HepG2 (cell line): ENCODE measurements around the gene MRPS31. TPM values are rescaled to one million over a fixed set of nuclear protein-coding genes. Genes with fewer than 3 reads are reported as not detected.
A peak's percentile ranks its signal among the peaks of the same experiment; 100 is the strongest.

Experiments used
- ADNP ChIP-seq: sonication (generic); formaldehyde crosslinking; IDR thresholded peaks from 2 replicates; pipeline ENCODE4 v1.4.0; 2020; ENCODE audit warnings: missing genetic modification reagents
- CBX2 ChIP-seq, 2 experiments: fragments of 200-600 bp in 1 of 2; sonication (generic); formaldehyde crosslinking in 1 of 2; IDR thresholded peaks; 2 replicates each; pipeline versions ENCODE4 v1.7.0 to v1.8.1; 2018 to 2022; ENCODE audit warnings: low read depth in 2 of 2, low read length in 1 of 2, mild to moderate bottlenecking in 1 of 2, missing genetic modification reagents in 1 of 2
- DMAP1 ChIP-seq: IDR thresholded peaks from 2 replicates; pipeline ENCODE4 v1.6.1; 2016
- ETV5 ChIP-seq: IDR thresholded peaks from 2 replicates; pipeline ENCODE4 v1.6.1; 2018; ENCODE audit warnings: missing biosample characterization, missing genetic modification reagents, inconsistent platforms, borderline replicate concordance
- FOXO1 ChIP-seq: sonication (generic); formaldehyde crosslinking; IDR thresholded peaks from 2 replicates; pipeline ENCODE4 v1.4.0; 2020; ENCODE audit warnings: missing genetic modification reagents
- GTF3A ChIP-seq: sonication (generic); formaldehyde crosslinking; conservative IDR thresholded peaks from 2 replicates; pipeline ENCODE4 v1.4.0; 2020; ENCODE audit warnings: mild to moderate bottlenecking, missing genetic modification reagents
- MEIS2 ChIP-seq: sonication (generic); formaldehyde crosslinking; IDR thresholded peaks from 2 replicates; pipeline ENCODE4 v1.9.0; 2021; ENCODE audit warnings: mild to moderate bottlenecking, missing genetic modification reagents
- NFKB2 ChIP-seq: sonication (generic); formaldehyde crosslinking; IDR thresholded peaks from 2 replicates; pipeline ENCODE4 v1.4.0; 2020; ENCODE audit warnings: missing genetic modification reagents, borderline replicate concordance
- NR2F2 ChIP-seq: IDR thresholded peaks from 2 replicates; pipeline ENCODE4 v1.6.1; 2012; ENCODE audit warnings: low read depth, inconsistent platforms, borderline replicate concordance
- PHF5A ChIP-seq: IDR thresholded peaks from one replicate; pipeline ENCODE4 v1.6.1; 2018; ENCODE audit warnings: low read depth, missing genetic modification reagents; ENCODE audit not compliant: unreplicated experiment
- POGK ChIP-seq: sonication (generic); formaldehyde crosslinking; conservative IDR thresholded peaks from 2 replicates; pipeline ENCODE4 v1.8.0; 2022; ENCODE audit warnings: mild to moderate bottlenecking, moderate library complexity, missing genetic modification reagents
- RFXAP ChIP-seq: sonication (generic); formaldehyde crosslinking; IDR thresholded peaks from 2 replicates; pipeline ENCODE4 v1.4.0; 2020; ENCODE audit warnings: missing genetic modification reagents, borderline replicate concordance
- TMF1 ChIP-seq: sonication (generic); formaldehyde crosslinking; IDR thresholded peaks from 2 replicates; pipeline ENCODE4 v1.8.1; 2022; ENCODE audit warnings: low read depth, missing genetic modification reagents
- ZNF34 ChIP-seq: sonication (generic); formaldehyde crosslinking; IDR thresholded peaks from 2 replicates; pipeline ENCODE4 v1.4.0; 2020; ENCODE audit warnings: mild to moderate bottlenecking, missing genetic modification reagents, borderline replicate concordance
- ZNF431 ChIP-seq: sonication (generic); formaldehyde crosslinking; IDR thresholded peaks from 2 replicates; pipeline ENCODE4 v1.9.0; 2022; ENCODE audit warnings: missing genetic modification reagents, low read depth, mild to moderate bottlenecking, borderline replicate concordance
- ZNF782 ChIP-seq: sonication (generic); formaldehyde crosslinking; IDR thresholded peaks from 2 replicates; pipeline ENCODE4 v1.4.0; 2020; ENCODE audit warnings: missing genetic modification reagents, mild to moderate bottlenecking, borderline replicate concordance
- polyA plus RNA-seq, 8 experiments: library from polyadenylated mRNA; depleted of rRNA in 3 of 8; stranded (reverse) in 7 of 8; unstranded in 1 of 8; fragments of >200 nt; fragmentation: Illumina TruSeq in 4 of 8; extraction: Trizol in 4 of 8; gene quantifications; 2 replicates each; pipeline versions ENCODE4 v1.2.1 to v1.2.3, GENCODE V29; 2011 to 2016; ENCODE audit warnings: low read depth in 4 of 8, missing spikeins in 1 of 8, mixed read lengths in 1 of 8; ENCODE audit not compliant: insufficient read depth in 1 of 8
- total RNA-seq, 5 experiments: library from RNA; depleted of rRNA; stranded (reverse); fragments of >200 nt; fragmentation: Illumina TruSeq; extraction: Trizol; gene quantifications; 2 replicates each; pipeline ENCODE4 v1.2.3, GENCODE V29; 2016; ENCODE audit warnings: low read depth in 1 of 5
- TF ChIP-seq, protein P1 (sequence below): IDR thresholded peaks from 2 replicates; pipeline ENCODE4 v1.6.1; 2018; ENCODE audit warnings: missing genetic modification reagents
- TF ChIP-seq, protein P2 (sequence below): sonication (generic); formaldehyde crosslinking; IDR thresholded peaks from 2 replicates; pipeline ENCODE4 v1.5.1; 2020; ENCODE audit warnings: mild to moderate bottlenecking, missing genetic modification reagents, borderline replicate concordance
- TF ChIP-seq, protein P3 (sequence below): sonication (generic); formaldehyde crosslinking; IDR thresholded peaks from 2 replicates; pipeline ENCODE4 v1.5.0; 2020; ENCODE audit warnings: missing genetic modification reagents

Gene MRPS31
- total and polyA plus RNA-seq, 2 of the 13 experiments (the other 11 are each of a cell fraction or from before 2014, with no cell fraction given), result 23.7 to 34.1 TPM

- TF ChIP-seq RFXAP (CRISPR knock-in tag) (peak; percentile 90), ZNF782 (CRISPR knock-in tag) (peak; percentile 82; the same call in 1 of the 2 replicates), POGK (CRISPR knock-in tag) (peak; percentile 89), CBX2 (IDR thresholded peaks at IDR 0.05; ENCODE audit: low read depth, low read length) (no peak), CBX2 (CRISPR knock-in tag; IDR thresholded peaks at IDR 0.05; ENCODE audit: low read depth) (no peak), ZNF431 (CRISPR knock-in tag) (no peak; the same call in 1 of the 2 replicates), NFKB2 (CRISPR knock-in tag) (peak; percentile 73; the same call in 1 of the 2 replicates), GTF3A (CRISPR knock-in tag) (peak; percentile 91), DMAP1 (CRISPR knock-in tag) (peak; percentile 88), ZNF34 (CRISPR knock-in tag) (peak; percentile 95; the same call in 1 of the 2 replicates), TMF1 (0 out of 2 replicates have a peak, but pooled peaks have one; percentile 77), NR2F2 (peak; percentile 60; the same call in 1 of the 2 replicates), PHF5A (CRISPR knock-in tag) (peak; percentile 99), ETV5 (peak; percentile 90), FOXO1 (CRISPR knock-in tag) (peak; percentile 90), ADNP (peak; percentile 61; the same call in 1 of the 2 replicates), MEIS2 (peak; percentile 91)
- TF ChIP-seq, protein P1, sequence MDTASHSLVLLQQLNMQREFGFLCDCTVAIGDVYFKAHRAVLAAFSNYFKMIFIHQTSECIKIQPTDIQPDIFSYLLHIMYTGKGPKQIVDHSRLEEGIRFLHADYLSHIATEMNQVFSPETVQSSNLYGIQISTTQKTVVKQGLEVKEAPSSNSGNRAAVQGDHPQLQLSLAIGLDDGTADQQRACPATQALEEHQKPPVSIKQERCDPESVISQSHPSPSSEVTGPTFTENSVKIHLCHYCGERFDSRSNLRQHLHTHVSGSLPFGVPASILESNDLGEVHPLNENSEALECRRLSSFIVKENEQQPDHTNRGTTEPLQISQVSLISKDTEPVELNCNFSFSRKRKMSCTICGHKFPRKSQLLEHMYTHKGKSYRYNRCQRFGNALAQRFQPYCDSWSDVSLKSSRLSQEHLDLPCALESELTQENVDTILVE (CRISPR knock-in tag), result peak; percentile 92
- TF ChIP-seq, protein P2, sequence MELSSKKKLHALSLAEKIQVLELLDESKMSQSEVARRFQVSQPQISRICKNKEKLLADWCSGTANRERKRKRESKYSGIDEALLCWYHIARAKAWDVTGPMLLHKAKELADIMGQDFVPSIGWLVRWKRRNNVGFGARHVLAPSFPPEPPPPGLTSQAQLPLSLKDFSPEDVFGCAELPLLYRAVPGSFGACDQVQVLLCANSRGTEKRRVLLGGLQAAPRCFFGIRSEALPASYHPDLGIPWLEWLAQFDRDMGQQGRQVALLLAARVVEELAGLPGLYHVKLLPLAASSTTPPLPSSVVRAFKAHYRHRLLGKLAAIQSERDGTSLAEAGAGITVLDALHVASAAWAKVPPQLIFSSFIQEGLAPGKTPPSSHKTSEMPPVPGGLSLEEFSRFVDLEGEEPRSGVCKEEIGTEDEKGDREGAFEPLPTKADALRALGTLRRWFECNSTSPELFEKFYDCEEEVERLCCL, result 0 out of 2 replicates have a peak, but pooled peaks have one; percentile 51
- TF ChIP-seq, protein P3, sequence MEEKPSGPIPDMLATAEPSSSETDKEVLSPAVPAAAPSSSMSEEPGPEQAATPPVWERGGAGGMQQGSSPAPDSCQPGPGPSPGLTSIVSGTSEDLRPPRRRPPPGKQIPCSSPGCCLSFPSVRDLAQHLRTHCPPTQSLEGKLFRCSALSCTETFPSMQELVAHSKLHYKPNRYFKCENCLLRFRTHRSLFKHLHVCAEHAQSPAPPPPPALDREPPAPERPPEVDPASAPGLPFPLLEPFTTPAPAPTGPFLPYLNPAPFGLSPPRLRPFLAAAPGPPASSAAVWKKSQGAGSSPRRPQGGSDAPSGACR, result peak; percentile 91
These were observed at the start of gene MRPS31 (continued) for GRCh38 chr13:40770934-40771618.
